WERI-Rb-1 (cell line): ENCODE data around the gene CKAP4.

Experiments
- DNase-seq: peaks from one replicate; pipeline ENCODE4 v3.0.0-alpha.2; 2020
- H3K27ac ChIP-seq: fragments of 250-450 bp; sonication (Bioruptor Pico); 2 replicates; pipeline ENCODE4 v1.5.1; 2020; ENCODE audit warnings: mild to moderate bottlenecking, moderate library complexity
- H3K27me3 ChIP-seq: fragments of 250-450 bp; sonication (Bioruptor Pico); 2 replicates; pipeline ENCODE4 v1.5.1; 2021; ENCODE audit warnings: mild to moderate bottlenecking, low read depth, moderate library complexity; ENCODE audit not compliant: insufficient read depth, severe bottlenecking
- H3K36me3 ChIP-seq: fragments of 250-450 bp; sonication (Bioruptor Pico); 2 replicates; pipeline ENCODE4 v1.5.1; 2020; ENCODE audit warnings: mild to moderate bottlenecking, moderate library complexity
- H3K4me3 ChIP-seq: 2 replicates; pipeline ENCODE4 v1.5.1; 2011; ENCODE audit warnings: low read depth, mild to moderate bottlenecking, control low read depth, low read length
- H3K9me3 ChIP-seq: fragments of 250-450 bp; sonication (Bioruptor Pico); 2 replicates; pipeline ENCODE4 v1.5.1; 2021; ENCODE audit warnings: mild to moderate bottlenecking, moderate library complexity; ENCODE audit not compliant: severe bottlenecking
- CTCF ChIP-seq: IDR thresholded peaks from 2 replicates; pipeline ENCODE4 v1.5.1; 2011; ENCODE audit warnings: low read depth, mild to moderate bottlenecking, control low read depth, inconsistent platforms, low read length

CKAP4 gene

GRCh38 chr12:106280106-106280505 lies 32.3 kb upstream of the CKAP4 start:
- no peak for TF ChIP-seq CTCF
- Histone ChIP-seq H3K27me3 (no peaks in the 10 kb centered on the region), H3K36me3 (no peaks in the 10 kb centered on the region), H3K27ac (no peak overlapping the region), H3K9me3 (peaks cover 3% of the 10 kb centered on the region), H3K4me3 (no peak overlapping the region)
- DNase-seq, result no peak

GRCh38 chr12:106276032-106276740 lies 28.4 kb upstream of the CKAP4 start:
- DNase-seq, result no peak
- H3K27ac ChIP-seq, result no peak overlapping the region
- no peaks in the 10 kb centered on the region for H3K36me3 ChIP-seq
- H3K9me3 ChIP-seq, result no peaks in the 10 kb centered on the region
- H3K27me3 ChIP-seq, result no peaks in the 10 kb centered on the region
- H3K4me3 ChIP-seq, result no peak overlapping the region
- TF ChIP-seq CTCF, result no peak

GRCh38 chr12:106275458-106275857 lies 27.6 kb upstream of the CKAP4 start:
- TF ChIP-seq CTCF, result no peak
- DNase-seq, result no peak
- no peaks in the 10 kb centered on the region for H3K36me3 ChIP-seq
- no peak overlapping the region for H3K4me3 ChIP-seq
- no peaks in the 10 kb centered on the region for H3K27me3 ChIP-seq
- H3K9me3 ChIP-seq, result no peaks in the 10 kb centered on the region
- no peak overlapping the region for H3K27ac ChIP-seq

GRCh38 chr12:106274575-106275121 lies 26.8 kb upstream of the CKAP4 start:
- no peak for TF ChIP-seq CTCF
- Histone ChIP-seq H3K36me3 (no peaks in the 10 kb centered on the region), H3K9me3 (no peaks in the 10 kb centered on the region), H3K27ac (no peak overlapping the region), H3K27me3 (no peaks in the 10 kb centered on the region), H3K4me3 (no peak overlapping the region)
- DNase-seq, result no peak

GRCh38 chr12:106274012-106274411 lies 26.2 kb upstream of the CKAP4 start:
- DNase-seq, result no peak
- TF ChIP-seq CTCF, result no peak
- Histone ChIP-seq H3K36me3 (no peaks in the 10 kb centered on the region), H3K4me3 (no peak overlapping the region), H3K9me3 (no peaks in the 10 kb centered on the region), H3K27me3 (no peaks in the 10 kb centered on the region), H3K27ac (no peak overlapping the region)

- Histone ChIP-seq H3K4me3 (no peak overlapping the region), H3K36me3 (no peaks in the 10 kb centered on the region), H3K9me3 (no peaks in the 10 kb centered on the region), H3K27ac (no peak overlapping the region), H3K27me3 (no peaks in the 10 kb centered on the region)
- no peak for TF ChIP-seq CTCF
- DNase-seq, result no peak
Measured at GRCh38 chr12:106273491-106273890, 25.7 kb upstream of the CKAP4 start.
